ENCODE measurements around the gene GASK1B. TPM values are rescaled to one million over a fixed set of nuclear protein-coding genes. Genes with fewer than 3 reads are reported as not detected.

Gene GASK1B
- total RNA-seq, result 155 TPM
- polyA plus RNA-seq, result 26.1 TPM

GRCh38 chr4:158172261-158173258, at the start of gene GASK1B:
GASK1B (minus strand) TSS chr4:158173025; CDS start chr4:158171375, 1,650 bp downstream.
- Histone ChIP-seq H3K36me3 (ENCODE audit: insufficient read depth) (no peaks in the 10 kb centered on the region), H3K27ac (ENCODE audit: low read depth) (no peak within 1 kb of the TSS), H3K4me1 (ENCODE audit: insufficient read depth) (peaks cover 1% of the 10 kb centered on the region), H3K4me3 (ENCODE audit: low read depth, low read length) (peak within 1 kb of the TSS; percentile 33)
- DNase-seq (ENCODE audit: extremely low spot score), result peak; percentile 67
- WGBS, result 3% methylated on average over 12 of the region's 12 CpGs

- Histone ChIP-seq H3K36me3 (ENCODE audit: insufficient read depth) (no peaks in the 10 kb centered on the region), H3K27ac (ENCODE audit: low read depth) (no peak overlapping the region), H3K4me1 (ENCODE audit: insufficient read depth) (no peaks in the 10 kb centered on the region), H3K4me3 (ENCODE audit: low read depth, low read length) (no peak overlapping the region)
- 89% methylated on average over 1 of the region's 1 CpG for WGBS
- no peak for DNase-seq (ENCODE audit: extremely low spot score)
These were observed 46.8 kb upstream of the GASK1B start for GRCh38 chr4:158219623-158220022.

- WGBS, result 55% methylated on average over 5 of the region's 5 CpGs
- Histone ChIP-seq H3K36me3 (ENCODE audit: insufficient read depth) (no peaks in the 10 kb centered on the region), H3K27ac (ENCODE audit: low read depth) (no peak overlapping the region), H3K4me3 (ENCODE audit: low read depth, low read length) (no peak overlapping the region), H3K4me1 (ENCODE audit: insufficient read depth) (no peaks in the 10 kb centered on the region)
- no peak for DNase-seq (ENCODE audit: extremely low spot score)
These were observed 44.9 kb upstream of the GASK1B start for GRCh38 chr4:158217763-158218162.

DNA sequence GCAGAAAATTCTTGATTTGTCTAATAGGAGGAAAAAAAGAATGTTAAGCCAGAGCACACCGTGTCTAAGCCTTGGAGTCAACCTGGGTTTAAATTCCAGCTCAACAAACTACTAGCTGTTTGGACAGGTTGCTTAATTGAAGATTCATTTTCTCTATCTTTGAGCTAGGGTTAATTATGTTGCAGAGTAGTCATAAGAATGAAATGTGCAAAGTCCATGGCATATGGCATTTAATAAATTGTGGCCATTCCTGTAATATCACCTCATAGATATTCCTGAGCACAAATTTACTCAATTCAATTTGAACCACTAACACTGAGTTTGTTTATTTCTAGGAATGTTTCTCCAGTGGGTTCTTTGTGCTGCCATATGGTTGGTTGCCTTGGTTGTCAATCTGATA, 42.0 kb upstream of the GASK1B start:
- no peaks in the 10 kb centered on the region for H3K4me1 ChIP-seq (ENCODE audit: insufficient read depth)
- DNase-seq (ENCODE audit: extremely low spot score), result no peak
- 87% methylated on average over 1 of the region's 1 CpG for WGBS
- H3K27ac ChIP-seq (ENCODE audit: low read depth), result no peak overlapping the region
- no peaks in the 10 kb centered on the region for H3K36me3 ChIP-seq (ENCODE audit: insufficient read depth)
- H3K4me3 ChIP-seq (ENCODE audit: low read depth, low read length), result no peak overlapping the region

- Histone ChIP-seq H3K27ac (ENCODE audit: low read depth) (no peak overlapping the region), H3K4me1 (ENCODE audit: insufficient read depth) (no peaks in the 10 kb centered on the region), H3K36me3 (ENCODE audit: insufficient read depth) (no peaks in the 10 kb centered on the region), H3K4me3 (ENCODE audit: low read depth, low read length) (no peak overlapping the region)
- no peak for DNase-seq (ENCODE audit: extremely low spot score)
- 86% methylated on average over 2 of the region's 2 CpGs for WGBS
These were observed 40.6 kb upstream of the GASK1B start for GRCh38 chr4:158213466-158213865.

GRCh38 chr4:158211222-158211621, 38.4 kb upstream of the GASK1B start:
- no peak overlapping the region for H3K4me3 ChIP-seq (ENCODE audit: low read depth, low read length)
- no peak for DNase-seq (ENCODE audit: extremely low spot score)
- 33% methylated on average over 3 of the region's 3 CpGs for WGBS
- H3K36me3 ChIP-seq (ENCODE audit: insufficient read depth), result no peaks in the 10 kb centered on the region
- H3K27ac ChIP-seq (ENCODE audit: low read depth), result no peak overlapping the region
- no peaks in the 10 kb centered on the region for H3K4me1 ChIP-seq (ENCODE audit: insufficient read depth)

DNA sequence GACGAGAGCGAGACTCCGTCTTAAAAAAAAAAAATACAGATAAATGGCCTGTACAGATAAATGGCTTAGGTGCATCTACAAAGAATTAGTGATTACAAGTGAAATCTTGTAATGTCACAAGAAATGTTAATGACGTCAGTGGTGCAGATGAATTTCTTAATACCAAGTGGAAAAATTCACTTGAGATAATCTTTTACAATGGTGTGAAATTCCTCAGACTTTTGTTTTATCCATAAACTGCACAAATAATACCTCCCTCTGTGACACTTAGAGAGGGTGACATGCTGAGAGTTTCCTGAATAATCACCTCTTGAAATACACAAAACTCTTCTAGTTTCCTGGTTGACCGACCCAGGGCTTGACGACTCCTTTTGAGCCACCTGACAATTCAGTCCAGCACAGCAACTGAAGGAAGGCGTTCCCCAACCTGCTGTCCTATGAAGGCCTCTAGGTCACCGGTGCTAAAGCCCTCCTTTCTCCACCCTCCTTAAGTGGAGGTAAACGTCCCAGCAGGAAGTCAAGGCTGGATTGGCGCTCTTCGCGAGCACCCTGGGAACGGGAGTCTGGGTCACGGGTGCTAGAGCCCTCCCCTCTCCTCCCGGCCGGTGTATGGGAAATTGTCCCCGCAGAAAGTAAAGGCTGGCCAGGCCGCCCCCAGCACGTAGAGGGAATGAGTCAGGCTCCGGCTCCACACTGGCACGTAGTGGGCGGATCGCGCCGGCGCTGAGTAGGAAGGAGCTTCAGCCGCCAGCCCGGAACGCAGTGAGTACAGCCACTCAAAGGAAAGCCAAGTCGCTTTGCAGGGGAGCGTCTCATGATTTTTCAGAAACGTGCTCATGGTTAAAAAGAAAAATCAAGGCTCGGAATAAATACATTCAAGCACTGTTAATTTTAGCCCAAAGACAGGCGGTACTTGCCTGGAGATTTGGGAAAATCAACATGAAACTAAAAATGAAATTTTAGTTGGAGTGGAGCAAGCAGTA, 37.3 kb upstream of the GASK1B start, which contains the start of gene TMEM144:
Gene TMEM144 (plus strand): TSS at position 662 of the 983 bp plus-strand sequence. CDS start 2,182 bp downstream, outside the sequence.
- Histone ChIP-seq H3K36me3 (ENCODE audit: insufficient read depth) (no peaks in the 10 kb centered on the region), H3K27ac (ENCODE audit: low read depth) (peak within 1 kb of the TSS; percentile 94), H3K4me3 (ENCODE audit: low read depth, low read length) (peak within 1 kb of the TSS; percentile 26), H3K4me1 (ENCODE audit: insufficient read depth) (no peaks in the 10 kb centered on the region)
- 12% methylated on average over 34 of the region's 34 CpGs for WGBS
- peak; percentile 66 for DNase-seq (ENCODE audit: extremely low spot score)

- no peak overlapping the region for H3K4me3 ChIP-seq (ENCODE audit: low read depth, low read length)
- WGBS, result 82% methylated on average over 5 of the region's 5 CpGs
- no peaks in the 10 kb centered on the region for H3K36me3 ChIP-seq (ENCODE audit: insufficient read depth)
- H3K4me1 ChIP-seq (ENCODE audit: insufficient read depth), result no peaks in the 10 kb centered on the region
- no peak for DNase-seq (ENCODE audit: extremely low spot score)
- peak overlapping the region; percentile 38 for H3K27ac ChIP-seq (ENCODE audit: low read depth)
These were observed 36.3 kb upstream of the GASK1B start for GRCh38 chr4:158208963-158209640.

- WGBS, result 97% methylated on average over 3 of the region's 3 CpGs
- no peak for DNase-seq (ENCODE audit: extremely low spot score)
- H3K36me3 ChIP-seq (ENCODE audit: insufficient read depth), result no peaks in the 10 kb centered on the region
- no peaks in the 10 kb centered on the region for H3K4me1 ChIP-seq (ENCODE audit: insufficient read depth)
- no peak overlapping the region for H3K27ac ChIP-seq (ENCODE audit: low read depth)
- H3K4me3 ChIP-seq (ENCODE audit: low read depth, low read length), result no peak overlapping the region
These were observed 31.1 kb upstream of the GASK1B start for GRCh38 chr4:158203929-158204328.

DNA sequence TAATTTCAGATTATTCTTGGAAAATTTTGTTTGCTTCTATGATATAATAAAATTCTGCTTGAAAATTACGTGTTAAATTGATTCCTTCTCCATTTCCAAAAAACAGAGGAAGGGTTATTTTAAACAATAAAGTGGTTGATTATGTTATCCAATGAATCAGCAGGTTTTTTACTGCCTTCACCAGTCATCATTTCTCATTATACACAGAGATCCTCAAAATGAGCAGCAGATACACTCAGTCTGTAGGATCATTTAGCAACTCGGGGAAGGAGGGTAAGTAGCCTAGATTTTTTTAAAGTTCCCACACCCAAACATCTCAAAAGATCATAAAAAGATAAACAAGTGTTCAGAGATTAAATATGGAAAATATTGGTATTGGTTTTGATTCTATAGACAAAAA, 30.6 kb upstream of the GASK1B start:
- DNase-seq (ENCODE audit: extremely low spot score), result no peak
- WGBS, result 79% methylated on average over 2 of the region's 2 CpGs

DNA sequence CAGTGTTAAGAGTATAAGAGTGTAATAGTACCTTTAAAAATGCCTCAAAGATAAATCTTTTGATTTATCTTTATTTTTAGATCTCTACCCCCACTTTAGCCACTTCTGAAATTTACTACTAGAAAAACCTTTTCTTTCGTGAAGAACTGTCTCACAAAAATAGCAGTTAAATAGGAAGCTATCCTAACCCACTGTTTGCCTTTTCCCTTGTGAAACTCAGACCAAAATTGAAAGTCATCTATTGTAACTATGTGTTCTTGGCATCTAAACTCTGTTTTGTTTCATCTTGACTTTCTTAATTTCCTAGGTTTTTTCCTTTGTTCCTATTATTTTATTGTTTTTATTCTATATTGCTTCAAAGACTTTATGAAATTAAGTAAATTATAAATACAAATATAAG, 29.7 kb upstream of the GASK1B start:
- Histone ChIP-seq H3K4me1 (ENCODE audit: insufficient read depth) (no peaks in the 10 kb centered on the region), H3K4me3 (ENCODE audit: low read depth, low read length) (no peak overlapping the region), H3K36me3 (ENCODE audit: insufficient read depth) (no peaks in the 10 kb centered on the region), H3K27ac (ENCODE audit: low read depth) (no peak overlapping the region)
- DNase-seq (ENCODE audit: extremely low spot score), result no peak
- 58% methylated on average over 1 of the region's 1 CpG for WGBS

More for the DNA sequence above, 30.6 kb upstream of the GASK1B start:
- Histone ChIP-seq H3K36me3 (ENCODE audit: insufficient read depth) (no peaks in the 10 kb centered on the region), H3K4me3 (ENCODE audit: low read depth, low read length) (no peak overlapping the region), H3K4me1 (ENCODE audit: insufficient read depth) (no peaks in the 10 kb centered on the region), H3K27ac (ENCODE audit: low read depth) (no peak overlapping the region)

DNA sequence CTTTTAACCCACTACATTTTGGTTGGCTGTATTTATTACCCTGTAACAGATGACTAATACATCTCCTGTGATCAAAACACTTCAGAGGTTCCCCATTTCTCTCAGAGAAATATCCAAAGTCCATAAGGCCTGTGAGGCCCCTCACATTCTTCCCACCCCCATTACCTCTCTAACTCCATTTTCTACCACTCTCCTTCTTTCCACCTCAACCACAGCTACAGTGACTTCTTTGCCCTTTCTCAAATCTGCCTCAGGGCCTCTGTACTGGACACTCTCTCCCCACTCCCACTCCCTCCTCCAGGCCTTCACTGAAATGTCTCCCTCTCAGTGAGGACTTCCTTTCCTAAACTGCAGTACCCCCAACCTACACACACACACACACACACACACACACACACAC, 29.1 kb upstream of the GASK1B start:
- H3K4me3 ChIP-seq (ENCODE audit: low read depth, low read length), result no peak overlapping the region
- DNase-seq (ENCODE audit: extremely low spot score), result no peak
- H3K36me3 ChIP-seq (ENCODE audit: insufficient read depth), result no peaks in the 10 kb centered on the region
- H3K4me1 ChIP-seq (ENCODE audit: insufficient read depth), result no peaks in the 10 kb centered on the region
- H3K27ac ChIP-seq (ENCODE audit: low read depth), result no peak overlapping the region

DNA sequence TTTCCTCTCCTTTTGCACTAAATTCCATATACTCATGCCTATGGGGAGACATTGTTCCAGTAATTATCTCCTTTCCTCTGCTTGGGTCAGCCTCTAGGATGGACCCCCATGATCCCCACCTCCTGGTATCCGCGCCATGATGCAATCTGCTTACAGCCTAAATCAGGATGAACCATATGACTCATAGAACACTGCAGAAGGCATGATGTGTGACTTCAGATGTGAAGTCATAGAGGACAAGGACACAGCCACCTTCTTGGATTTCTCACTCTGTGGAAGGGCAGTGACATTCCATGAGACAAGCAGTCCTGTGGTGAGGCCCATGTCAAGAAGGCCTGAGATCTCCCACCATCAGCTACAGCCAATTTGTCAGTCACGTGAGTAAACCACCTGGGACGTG, 28.5 kb upstream of the GASK1B start:
- no peak for DNase-seq (ENCODE audit: extremely low spot score)
- no peaks in the 10 kb centered on the region for H3K4me1 ChIP-seq (ENCODE audit: insufficient read depth)
- H3K4me3 ChIP-seq (ENCODE audit: low read depth, low read length), result no peak overlapping the region
- WGBS, result 97% methylated on average over 4 of the region's 4 CpGs
- no peaks in the 10 kb centered on the region for H3K36me3 ChIP-seq (ENCODE audit: insufficient read depth)
- no peak overlapping the region for H3K27ac ChIP-seq (ENCODE audit: low read depth)
